Measurements from ENCODE around the gene PPP1R12A.

DNA sequence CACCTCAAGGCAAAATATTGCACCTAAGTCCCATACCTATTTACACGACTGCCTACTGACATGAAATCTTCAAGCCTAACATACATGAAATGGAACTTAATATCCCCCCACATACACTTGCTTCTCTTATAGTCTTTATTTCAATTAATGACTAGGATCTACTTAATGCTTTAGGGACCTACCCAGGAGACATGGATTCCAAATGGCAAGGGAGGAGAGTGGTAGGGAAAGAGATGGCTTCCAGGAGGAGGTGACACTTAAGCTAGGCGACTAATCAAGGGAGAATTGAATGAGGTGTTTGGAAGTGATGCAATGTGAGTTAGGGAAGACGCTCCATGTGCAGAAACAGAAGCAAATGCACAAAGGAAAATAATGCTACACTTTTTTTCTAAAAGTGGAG is 9.7 kb upstream of the PPP1R12A start:
- TF ChIP-seq POLR2A (IDR thresholded peaks at IDR 0.05; ENCODE audit: borderline replicate concordance, extremely low read depth, insufficient read depth, insufficient read length) = no peak
- TF ChIP-seq, protein P1, sequence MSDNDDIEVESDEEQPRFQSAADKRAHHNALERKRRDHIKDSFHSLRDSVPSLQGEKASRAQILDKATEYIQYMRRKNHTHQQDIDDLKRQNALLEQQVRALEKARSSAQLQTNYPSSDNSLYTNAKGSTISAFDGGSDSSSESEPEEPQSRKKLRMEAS (IDR thresholded peaks at IDR 0.05) = no peak
- TF ChIP-seq, protein P2, sequence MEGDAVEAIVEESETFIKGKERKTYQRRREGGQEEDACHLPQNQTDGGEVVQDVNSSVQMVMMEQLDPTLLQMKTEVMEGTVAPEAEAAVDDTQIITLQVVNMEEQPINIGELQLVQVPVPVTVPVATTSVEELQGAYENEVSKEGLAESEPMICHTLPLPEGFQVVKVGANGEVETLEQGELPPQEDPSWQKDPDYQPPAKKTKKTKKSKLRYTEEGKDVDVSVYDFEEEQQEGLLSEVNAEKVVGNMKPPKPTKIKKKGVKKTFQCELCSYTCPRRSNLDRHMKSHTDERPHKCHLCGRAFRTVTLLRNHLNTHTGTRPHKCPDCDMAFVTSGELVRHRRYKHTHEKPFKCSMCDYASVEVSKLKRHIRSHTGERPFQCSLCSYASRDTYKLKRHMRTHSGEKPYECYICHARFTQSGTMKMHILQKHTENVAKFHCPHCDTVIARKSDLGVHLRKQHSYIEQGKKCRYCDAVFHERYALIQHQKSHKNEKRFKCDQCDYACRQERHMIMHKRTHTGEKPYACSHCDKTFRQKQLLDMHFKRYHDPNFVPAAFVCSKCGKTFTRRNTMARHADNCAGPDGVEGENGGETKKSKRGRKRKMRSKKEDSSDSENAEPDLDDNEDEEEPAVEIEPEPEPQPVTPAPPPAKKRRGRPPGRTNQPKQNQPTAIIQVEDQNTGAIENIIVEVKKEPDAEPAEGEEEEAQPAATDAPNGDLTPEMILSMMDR (IDR thresholded peaks at IDR 0.05 in 2 of 3, conservative IDR thresholded peaks at IDR 0.05 in 1 of 3; ENCODE audit: borderline replicate concordance in 1 of 3, insufficient read depth in 1 of 3, low read depth in 2 of 3, low read length in 2 of 3) = no peak
- no peak for TF ChIP-seq ZFX (IDR thresholded peaks at IDR 0.05)
- TF ChIP-seq EGR1 (IDR thresholded peaks at IDR 0.05; ENCODE audit: low read depth) = no peak
- no peak for TF ChIP-seq EZH2phosphoT487 (IDR thresholded peaks at IDR 0.05; ENCODE audit: borderline replicate concordance)
- TF ChIP-seq EZH2 (IDR thresholded peaks at IDR 0.05) = no peak
- TF ChIP-seq FOSL1 (IDR thresholded peaks at IDR 0.05; ENCODE audit: low read depth) = no peak
- TF ChIP-seq, protein P3, sequence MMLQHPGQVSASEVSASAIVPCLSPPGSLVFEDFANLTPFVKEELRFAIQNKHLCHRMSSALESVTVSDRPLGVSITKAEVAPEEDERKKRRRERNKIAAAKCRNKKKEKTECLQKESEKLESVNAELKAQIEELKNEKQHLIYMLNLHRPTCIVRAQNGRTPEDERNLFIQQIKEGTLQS (IDR thresholded peaks at IDR 0.05) = no peak
- TF ChIP-seq POLR2AphosphoS5 (IDR thresholded peaks at IDR 0.05; ENCODE audit: low read depth, low read length) = no peak
- no peak for TF ChIP-seq CBX3 (IDR thresholded peaks at IDR 0.05; ENCODE audit: low read depth)
- TF ChIP-seq SIN3A (IDR thresholded peaks at IDR 0.05; ENCODE audit: low read depth) = no peak
- no peak for TF ChIP-seq JUND (IDR thresholded peaks at IDR 0.05)
- no peak for TF ChIP-seq CEBPB (IDR thresholded peaks at IDR 0.05; ENCODE audit: low read depth)
